Esophagus squamous epithelium (tissue), 5 donors: Measurements from ENCODE around the gene COQ9. TPM values are rescaled to one million over a fixed set of nuclear protein-coding genes. Genes with fewer than 3 reads are reported as not detected.

Experiments
- DNase-seq: peaks from one replicate; lab custom pipeline; 2025; lab: John Stamatoyannopoulos, UW
- H3K27ac ChIP-seq, 4 donors: fragments of 200-600 bp; sonication (generic); one replicate each; pipeline ENCODE4 v1.5.1; 2016 to 2019; ENCODE audit warnings: mild to moderate bottlenecking in 1 of 4
- H3K27me3 ChIP-seq, 4 donors: fragments of 200-600 bp; sonication (generic); 1 replicate in 3 of 4; 2 replicates in 1 of 4; pipeline versions ENCODE4 v1.5.1 to v1.6.0; 2017 to 2021; ENCODE audit warnings: antibody characterized with exemption in 1 of 4
- H3K36me3 ChIP-seq, 3 donors: fragments of 200-600 bp; sonication (generic); one replicate each; pipeline ENCODE4 v1.5.1; 2016 to 2019
- H3K4me1 ChIP-seq, 3 donors: fragments of 200-600 bp; sonication (generic); one replicate each; pipeline ENCODE4 v1.5.1; 2017 to 2019
- H3K4me3 ChIP-seq, 4 donors: fragments of 200-600 bp; sonication (generic); 1 replicate in 3 of 4; 2 replicates in 1 of 4; pipeline ENCODE4 v1.5.1; 2016 to 2019; ENCODE audit warnings: mild to moderate bottlenecking in 2 of 4, moderate library complexity in 1 of 4
- H3K9me3 ChIP-seq, 3 donors: fragments of 200-600 bp; sonication (generic); one replicate each; pipeline ENCODE4 v1.5.1; 2016 to 2019
- CTCF ChIP-seq, 6 experiments: fragments of 450-650 bp in 4 of 6; fragments of 200-600 bp in 2 of 6; sonication (generic) in 2 of 6; IDR thresholded peaks; one replicate each; pipeline ENCODE4 v1.5.1; 2016 to 2019; ENCODE audit warnings: antibody characterized with exemption in 6 of 6, mild to moderate bottlenecking in 4 of 6, moderate library complexity in 4 of 6
- POLR2A ChIP-seq, 4 donors: fragments of 450-650 bp; IDR thresholded peaks; one replicate each; pipeline ENCODE4 v1.6.1; 2017; ENCODE audit warnings: antibody characterized with exemption in 4 of 4, mild to moderate bottlenecking in 4 of 4, moderate library complexity in 3 of 4
- WGBS, 2 donors: methylation state at CpG; one replicate each; pipeline ENCODE4 v1.1.5; 2018; 5-methylcytosine and 5-hydroxymethylcytosine counted together
- intact Hi-C: fragments of 100-400 bp; cut with DNase I; formaldehyde crosslinking; loops from one replicate; pipeline ENCODE4 v1.15.0; 2022
- total RNA-seq, 4 donors: library from RNA; depleted of rRNA; stranded (reverse); fragments of >200 nt; gene quantifications; one replicate each; pipeline ENCODE4 v1.1.0, GENCODE V29; 2016
- donor health status: DM: yes; HTN: yes; CAD: no.

The COQ9 gene
- total RNA-seq, 4 donors from 2014 or later: 43.6 to 62.0 (median 53.4) TPM

- Histone ChIP-seq H3K9me3 (no peaks in the 10 kb centered on the region), H3K4me3 (no peak overlapping the region), H3K27ac (no peak overlapping the region), H3K4me1 (peaks cover 0 to 9% (median 0%) of the 10 kb centered on the region in 3 donors), H3K36me3 (peaks cover 0 to 35% (median 0%) of the 10 kb centered on the region in 3 donors), H3K27me3 (peaks cover 0 to 5% (median 0%) of the 10 kb centered on the region in 4 donors)
- no peak for DNase-seq
- intact Hi-C loops: no loop called here
- TF ChIP-seq CTCF (IDR thresholded peaks at IDR 0.05): no peak
- no peak for TF ChIP-seq POLR2A (IDR thresholded peaks at IDR 0.05)
- WGBS, 2 donors: 43 to 52% methylated on average over 8 of the region's 10 CpGs
Measured at GRCh38 chr16:57510016-57510871, 63.0 kb downstream of the COQ9 start.

Other genes starting within 250 kb of the COQ9 start
- gene ARL2BP, start 202.2 kb upstream of the COQ9 start, total RNA-seq: 10 to 100 TPM; 44.5 to 75.1 (median 54.6) TPM
- 10 to 100 TPM; 15.5 to 38.5 (median 31.5) TPM for gene PLLP, start 162.8 kb upstream of the COQ9 start, total RNA-seq
- gene CCL22, start 88.7 kb upstream of the COQ9 start, total RNA-seq: 1 to 10 TPM in 1 of 4 donors, under 1 TPM in 3; 0.09 to 1.6 (median 0.38) TPM
- 10 to 100 TPM in 1 of 4 donors, 1 to 10 TPM in 3; 3.3 to 14.8 (median 7.4) TPM for gene CX3CL1, start 75.0 kb upstream of the COQ9 start, total RNA-seq
- gene CCL17, start 42.7 kb upstream of the COQ9 start, total RNA-seq: 1 to 10 TPM in 1 of 4 donors, under 1 TPM in 1, not detected in 2; 0.64 to 1.3 TPM
- gene CIAPIN1, start 94 bp upstream of the COQ9 start, total RNA-seq: 10 to 100 TPM; 30.5 to 42.9 (median 33.5) TPM
- gene POLR2C, start 15.2 kb downstream of the COQ9 start, total RNA-seq: 10 to 100 TPM; 58.8 to 86.8 (median 71.1) TPM
- 10 to 100 TPM; 20.7 to 42.7 (median 28.8) TPM for gene DOK4, start 39.0 kb downstream of the COQ9 start, total RNA-seq
- gene CCDC102A, start 89.1 kb downstream of the COQ9 start, total RNA-seq: 10 to 100 TPM in 1 of 4 donors, 1 to 10 TPM in 3; 3.5 to 10.9 (median 6.9) TPM
- gene ADGRG5, start 95.2 kb downstream of the COQ9 start, total RNA-seq: 1 to 10 TPM in 2 of 4 donors, under 1 TPM in 2; 0.34 to 1.3 (median 0.91) TPM
- gene ADGRG1, start 181.2 kb downstream of the COQ9 start, total RNA-seq: 10 to 100 TPM; 37.0 to 65.5 (median 42.1) TPM
- gene ADGRG3, start 220.8 kb downstream of the COQ9 start, total RNA-seq: 1 to 10 TPM in 3 of 4 donors, not detected in 1; 1.5 to 3.9 (median 2.1) TPM
- gene DRC7, start 247.3 kb downstream of the COQ9 start, total RNA-seq: under 1 TPM in 1 of 4 donors, not detected in 3; 0.79 TPM